HG02970 (cell line): ENCODE measurements around the gene SPATA16.
"Not testable (repeated sequence)": the region's sequence is repeated elsewhere in the genome, so short reads cannot be mapped to it uniquely, and the experiment has no call there.

Source experiments
- ATAC-seq: cut with Tn5 transposase; IDR thresholded peaks from one replicate; pipeline ENCODE4 v1.9.1; 2021; ENCODE audit warnings: mild to moderate bottlenecking, moderate library complexity, moderate number of reproducible peaks; ENCODE audit not compliant: unreplicated experiment, low FRiP score

SPATA16 gene

GRCh38 chr3:172905451-172905850 lies 235.6 kb downstream of the SPATA16 start:
- ATAC-seq, result no peak

GRCh38 chr3:172904711-172905373 lies 236.2 kb downstream of the SPATA16 start:
- no peak for ATAC-seq

GRCh38 chr3:172903642-172904320 lies 237.3 kb downstream of the SPATA16 start:
- ATAC-seq, result no peak

- ATAC-seq, result no peak
Measured at GRCh38 chr3:172892158-172892557, 248.9 kb downstream of the SPATA16 start.

GRCh38 chr3:172885704-172886103 lies 255.3 kb downstream of the SPATA16 start:
- no peak for ATAC-seq

GRCh38 chr3:172882563-172882962 lies 258.5 kb downstream of the SPATA16 start:
- no peak for ATAC-seq

GRCh38 chr3:172879381-172879780 lies 261.7 kb downstream of the SPATA16 start:
- not testable (repeated sequence) for ATAC-seq

- no peak for ATAC-seq
Measured at GRCh38 chr3:172877011-172877410, 264.0 kb downstream of the SPATA16 start.

GRCh38 chr3:172876297-172876696 lies 264.7 kb downstream of the SPATA16 start:
- ATAC-seq, result no peak

GRCh38 chr3:172875039-172875438 lies 266.0 kb downstream of the SPATA16 start:
- no peak for ATAC-seq

GRCh38 chr3:172869784-172870518 lies 271.1 kb downstream of the SPATA16 start:
- ATAC-seq, result no peak

GRCh38 chr3:172869368-172869771 lies 271.7 kb downstream of the SPATA16 start:
- no peak for ATAC-seq

GRCh38 chr3:172868582-172869200 lies 272.3 kb downstream of the SPATA16 start:
- ATAC-seq, result no peak

- not testable (repeated sequence) for ATAC-seq
Measured at GRCh38 chr3:172866726-172867350, 274.2 kb downstream of the SPATA16 start.

- ATAC-seq, result no peak
Measured at GRCh38 chr3:172859041-172859440, 282.0 kb downstream of the SPATA16 start.

GRCh38 chr3:172856795-172857742 lies 284.0 kb downstream of the SPATA16 start:
- no peak for ATAC-seq

- no peak for ATAC-seq
Measured at GRCh38 chr3:172855037-172855436, 286.0 kb downstream of the SPATA16 start.

- no peak for ATAC-seq
Measured at GRCh38 chr3:172853921-172854666, 286.9 kb downstream of the SPATA16 start.

GRCh38 chr3:172853005-172853404 lies 288.0 kb downstream of the SPATA16 start:
- ATAC-seq, result no peak
